Measurements from ENCODE around the gene THSD4.

The THSD4 gene

GRCh38 chr15:71480556-71480955 is 365.3 kb downstream of the THSD4 start:
- no peaks in the 10 kb centered on the region for H3K79me2 ChIP-seq (ENCODE audit: insufficient read depth, low read length)
- H3K4me1 ChIP-seq (ENCODE audit: insufficient read depth, low read length, poor library complexity, severe bottlenecking) = no peaks in the 10 kb centered on the region
- H3K4me3 ChIP-seq (ENCODE audit: low read length, poor library complexity, severe bottlenecking) = no peak overlapping the region
- H4K20me1 ChIP-seq (ENCODE audit: insufficient read depth, low read length, poor library complexity, severe bottlenecking) = no peaks in the 10 kb centered on the region
- no peaks in the 10 kb centered on the region for H3K36me3 ChIP-seq (ENCODE audit: insufficient read depth, low read length)
- no peak overlapping the region for H3K9ac ChIP-seq (ENCODE audit: low read depth, low read length, poor library complexity, severe bottlenecking)
- no peaks in the 10 kb centered on the region for H3K9me2 ChIP-seq (replicated peaks; ENCODE audit: low read depth, low read length)
- H3K9me3 ChIP-seq (ENCODE audit: insufficient read depth, low read depth, low read length) = no peaks in the 10 kb centered on the region
- H3F3A ChIP-seq (ENCODE audit: low read depth) = no peaks in the 10 kb centered on the region
- no peak for TF ChIP-seq CTCF (conservative IDR thresholded peaks at IDR 0.05; ENCODE audit: low read length)
- no peak for TF ChIP-seq EZH2phosphoT487 (IDR thresholded peaks at IDR 0.05; ENCODE audit: borderline replicate concordance)
- H2AFZ ChIP-seq (ENCODE audit: low read length) = no peak overlapping the region
- no peak overlapping the region for H3K4me2 ChIP-seq (ENCODE audit: low read depth, low read length, poor library complexity, severe bottlenecking)
- H3K27me3 ChIP-seq (ENCODE audit: insufficient read depth, low read length, poor library complexity, severe bottlenecking) = no peaks in the 10 kb centered on the region

- no peaks in the 10 kb centered on the region for H3K36me3 ChIP-seq (ENCODE audit: insufficient read depth, low read length)
- H3K27me3 ChIP-seq (ENCODE audit: insufficient read depth, low read length, poor library complexity, severe bottlenecking) = no peaks in the 10 kb centered on the region
- H3K4me3 ChIP-seq (ENCODE audit: low read length, poor library complexity, severe bottlenecking) = no peak overlapping the region
- H3K9me3 ChIP-seq (ENCODE audit: insufficient read depth, low read depth, low read length) = no peaks in the 10 kb centered on the region; the same call in 1 of the 2 replicates
- no peak overlapping the region for H3K4me2 ChIP-seq (ENCODE audit: low read depth, low read length, poor library complexity, severe bottlenecking)
- no peaks in the 10 kb centered on the region for H3K9me2 ChIP-seq (replicated peaks; ENCODE audit: low read depth, low read length)
- no peaks in the 10 kb centered on the region for H3K79me2 ChIP-seq (ENCODE audit: insufficient read depth, low read length)
- H3F3A ChIP-seq (ENCODE audit: low read depth) = no peaks in the 10 kb centered on the region
- 0 out of 2 replicates have a peak overlapping the region, but pooled peaks have one; percentile 12 for H2AFZ ChIP-seq (ENCODE audit: low read length)
- no peak for TF ChIP-seq CTCF (conservative IDR thresholded peaks at IDR 0.05; ENCODE audit: low read length)
- no peak for TF ChIP-seq EZH2phosphoT487 (IDR thresholded peaks at IDR 0.05; ENCODE audit: borderline replicate concordance)
- no peaks in the 10 kb centered on the region for H4K20me1 ChIP-seq (ENCODE audit: insufficient read depth, low read length, poor library complexity, severe bottlenecking)
- H3K4me1 ChIP-seq (ENCODE audit: insufficient read depth, low read length, poor library complexity, severe bottlenecking) = no peaks in the 10 kb centered on the region
- H3K9ac ChIP-seq (ENCODE audit: low read depth, low read length, poor library complexity, severe bottlenecking) = no peak overlapping the region
Observed at GRCh38 chr15:71484080-71484479, 368.8 kb downstream of the THSD4 start.

GRCh38 chr15:71485094-71485693 is 369.9 kb downstream of the THSD4 start:
- no peaks in the 10 kb centered on the region for H3K9me2 ChIP-seq (replicated peaks; ENCODE audit: low read depth, low read length)
- H3K9me3 ChIP-seq (ENCODE audit: insufficient read depth, low read depth, low read length) = no peaks in the 10 kb centered on the region; the same call in 1 of the 2 replicates
- no peaks in the 10 kb centered on the region for H3F3A ChIP-seq (ENCODE audit: low read depth)
- H3K9ac ChIP-seq (ENCODE audit: low read depth, low read length, poor library complexity, severe bottlenecking) = no peak overlapping the region
- TF ChIP-seq EZH2phosphoT487 (IDR thresholded peaks at IDR 0.05; ENCODE audit: borderline replicate concordance) = no peak
- peak; percentile 76 for TF ChIP-seq CTCF (conservative IDR thresholded peaks at IDR 0.05; ENCODE audit: low read length)
- no peaks in the 10 kb centered on the region for H4K20me1 ChIP-seq (ENCODE audit: insufficient read depth, low read length, poor library complexity, severe bottlenecking)
- H3K4me3 ChIP-seq (ENCODE audit: low read length, poor library complexity, severe bottlenecking) = no peak overlapping the region
- no peaks in the 10 kb centered on the region for H3K79me2 ChIP-seq (ENCODE audit: insufficient read depth, low read length)
- H3K27me3 ChIP-seq (ENCODE audit: insufficient read depth, low read length, poor library complexity, severe bottlenecking) = no peaks in the 10 kb centered on the region
- H3K36me3 ChIP-seq (ENCODE audit: insufficient read depth, low read length) = no peaks in the 10 kb centered on the region
- no peaks in the 10 kb centered on the region for H3K4me1 ChIP-seq (ENCODE audit: insufficient read depth, low read length, poor library complexity, severe bottlenecking)
- no peak overlapping the region for H3K4me2 ChIP-seq (ENCODE audit: low read depth, low read length, poor library complexity, severe bottlenecking)
- H2AFZ ChIP-seq (ENCODE audit: low read length) = no peak overlapping the region

All from Loucy (cell line).